Breast epithelium (tissue), 4 donors: Measurements from ENCODE around the gene KRTAP10-1. TPM values are rescaled to one million over a fixed set of nuclear protein-coding genes. Genes with fewer than 3 reads are reported as not detected.

ENCODE experiments used
- DNase-seq, 2 donors: peaks; one replicate each; pipeline ENCODE4 v3.0.0-alpha.2; 2019; ENCODE audit warnings: low spot score in 2 of 2
- H3K27ac ChIP-seq, 2 donors: fragments of 200-600 bp; sonication (generic) in 1 of 2; one replicate each; pipeline ENCODE4 v1.5.1; 2016 to 2019; ENCODE audit warnings: mild to moderate bottlenecking in 1 of 2
- H3K27me3 ChIP-seq, 2 donors: fragments of 200-600 bp; sonication (generic) in 1 of 2; one replicate each; pipeline versions ENCODE4 v1.5.1 to v1.6.0; 2017 to 2019; ENCODE audit warnings: control low read depth in 1 of 2, mild to moderate bottlenecking in 1 of 2
- H3K36me3 ChIP-seq: fragments of 200-600 bp; one replicate; pipeline ENCODE4 v1.5.1; 2019
- H3K4me1 ChIP-seq, 2 donors: fragments of 200-600 bp; sonication (generic); one replicate each; pipeline ENCODE4 v1.5.1; 2016 to 2019; ENCODE audit warnings: control low read depth in 1 of 2
- H3K4me3 ChIP-seq, 3 donors: fragments of 200-600 bp; sonication (generic); 1 replicate in 2 of 3; 2 replicates in 1 of 3; pipeline ENCODE4 v1.5.1; 2016 to 2019; ENCODE audit warnings: mild to moderate bottlenecking in 3 of 3, moderate library complexity in 2 of 3
- H3K9me3 ChIP-seq, 2 donors: fragments of 200-600 bp; sonication (generic) in 1 of 2; one replicate each; pipeline ENCODE4 v1.5.1; 2016 to 2019; ENCODE audit warnings: control low read depth in 1 of 2
- POLR2A ChIP-seq: fragments of 450-650 bp; IDR thresholded peaks from one replicate; pipeline ENCODE4 v1.6.1; 2016; ENCODE audit warnings: antibody characterized with exemption, mild to moderate bottlenecking, moderate library complexity
- POLR2AphosphoS5 ChIP-seq, 3 donors: sonication (generic); formaldehyde crosslinking; IDR thresholded peaks; one replicate each; pipeline ENCODE4 v1.6.1; 2017; ENCODE audit warnings: antibody characterized with exemption in 3 of 3
- intact Hi-C: fragments of 100-400 bp; cut with DNase I; formaldehyde crosslinking; loops from one replicate; pipeline ENCODE4 v1.15.1; 2023; ENCODE audit warnings: low total_unique reads
- total RNA-seq, 3 donors: library from RNA; depleted of rRNA; stranded (reverse); fragments of >200 nt; gene quantifications; one replicate each; pipeline ENCODE4 v1.1.0, GENCODE V29; 2016
- TF ChIP-seq, protein P1 (sequence below), 3 donors: fragments of 450-650 bp; IDR thresholded peaks; one replicate each; pipeline ENCODE4 v1.5.1; 2016 to 2017; ENCODE audit warnings: antibody characterized with exemption in 3 of 3, mild to moderate bottlenecking in 3 of 3, moderate library complexity in 3 of 3

Gene KRTAP10-1
- total RNA-seq, 3 donors from 2014 or later, result not detected

DNA sequence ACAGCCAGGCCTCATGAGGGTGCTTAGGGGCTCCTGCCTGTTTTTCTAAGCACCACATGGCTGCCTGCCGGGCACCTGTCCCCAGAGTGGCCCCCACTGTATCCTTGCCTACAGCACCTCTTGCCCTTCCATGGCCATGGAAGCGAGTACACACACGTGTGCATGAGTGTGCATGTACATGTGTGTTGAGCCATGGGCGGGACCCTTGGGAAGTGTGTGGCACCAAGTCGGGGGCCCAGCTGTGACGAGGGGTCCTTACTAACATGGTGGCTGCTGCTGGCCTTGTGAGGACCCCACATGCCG, 25.8 kb downstream of the KRTAP10-1 start:
- Histone ChIP-seq H3K4me3 (no peak overlapping the region), H3K36me3 (no peaks in the 10 kb centered on the region), H3K27me3 (peaks cover 0 to 4% of the 10 kb centered on the region in 2 donors), H3K27ac (no peak overlapping the region), H3K4me1 (no peaks in the 10 kb centered on the region), H3K9me3 (no peaks in the 10 kb centered on the region)
- DNase-seq, result no peak
- TF ChIP-seq POLR2AphosphoS5 (IDR thresholded peaks at IDR 0.05) (no peak), POLR2A (no peak)
- TF ChIP-seq, protein P1, sequence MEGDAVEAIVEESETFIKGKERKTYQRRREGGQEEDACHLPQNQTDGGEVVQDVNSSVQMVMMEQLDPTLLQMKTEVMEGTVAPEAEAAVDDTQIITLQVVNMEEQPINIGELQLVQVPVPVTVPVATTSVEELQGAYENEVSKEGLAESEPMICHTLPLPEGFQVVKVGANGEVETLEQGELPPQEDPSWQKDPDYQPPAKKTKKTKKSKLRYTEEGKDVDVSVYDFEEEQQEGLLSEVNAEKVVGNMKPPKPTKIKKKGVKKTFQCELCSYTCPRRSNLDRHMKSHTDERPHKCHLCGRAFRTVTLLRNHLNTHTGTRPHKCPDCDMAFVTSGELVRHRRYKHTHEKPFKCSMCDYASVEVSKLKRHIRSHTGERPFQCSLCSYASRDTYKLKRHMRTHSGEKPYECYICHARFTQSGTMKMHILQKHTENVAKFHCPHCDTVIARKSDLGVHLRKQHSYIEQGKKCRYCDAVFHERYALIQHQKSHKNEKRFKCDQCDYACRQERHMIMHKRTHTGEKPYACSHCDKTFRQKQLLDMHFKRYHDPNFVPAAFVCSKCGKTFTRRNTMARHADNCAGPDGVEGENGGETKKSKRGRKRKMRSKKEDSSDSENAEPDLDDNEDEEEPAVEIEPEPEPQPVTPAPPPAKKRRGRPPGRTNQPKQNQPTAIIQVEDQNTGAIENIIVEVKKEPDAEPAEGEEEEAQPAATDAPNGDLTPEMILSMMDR (IDR thresholded peaks at IDR 0.05), result no peak
- intact Hi-C loops, result no loop called here

DNA sequence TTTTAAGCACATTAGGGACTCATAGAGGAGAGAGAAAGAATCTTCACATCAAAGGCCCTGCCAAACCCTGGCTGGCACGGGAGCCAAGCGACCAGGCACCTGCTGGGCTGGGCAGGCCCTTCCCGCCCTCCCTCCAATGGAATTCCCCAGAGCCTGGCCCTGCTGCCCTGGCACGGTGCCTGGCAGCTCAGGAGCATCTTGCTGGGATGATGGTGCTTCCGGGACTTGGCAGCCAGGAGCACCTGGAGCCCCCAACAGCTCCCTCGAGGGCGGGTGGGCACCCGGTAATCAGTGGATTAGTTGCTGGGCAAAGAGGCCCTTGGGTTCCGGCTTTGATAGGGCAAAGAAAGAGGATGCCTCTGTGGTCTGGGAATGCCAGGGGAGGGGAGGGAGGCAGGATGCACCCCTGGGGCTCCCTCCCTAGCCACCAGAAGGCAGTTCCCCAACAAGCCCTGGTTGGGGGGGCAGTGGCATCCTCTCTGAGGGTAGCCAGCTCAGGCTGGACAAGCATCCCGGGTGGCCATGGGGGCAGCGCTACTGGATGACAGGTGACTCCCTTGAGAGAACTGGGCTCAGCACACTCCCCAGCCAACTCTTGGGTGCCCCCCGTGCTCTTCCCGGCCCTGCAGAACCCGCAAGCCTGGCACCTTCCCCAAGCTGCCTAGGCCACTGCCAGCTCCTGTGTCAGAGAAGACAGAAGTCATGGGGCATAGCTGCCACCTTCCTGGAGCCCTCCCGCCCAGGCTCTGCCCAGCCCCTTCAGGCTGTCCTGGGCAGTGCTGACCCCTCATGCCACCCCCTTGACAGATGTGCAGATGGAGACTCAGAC, 26.4 kb downstream of the KRTAP10-1 start:
- TF ChIP-seq, protein P1 (IDR thresholded peaks at IDR 0.05), result no peak
- TF ChIP-seq POLR2AphosphoS5 (IDR thresholded peaks at IDR 0.05), result no peak
- no peak for TF ChIP-seq POLR2A
- intact Hi-C loops, result no loop called here
- Histone ChIP-seq H3K4me1 (no peaks in the 10 kb centered on the region), H3K36me3 (no peaks in the 10 kb centered on the region), H3K27ac (no peak overlapping the region), H3K27me3 (peaks cover 4 to 5% of the 10 kb centered on the region in 2 donors), H3K4me3 (no peak overlapping the region), H3K9me3 (no peaks in the 10 kb centered on the region)
- DNase-seq, result no peak

DNA sequence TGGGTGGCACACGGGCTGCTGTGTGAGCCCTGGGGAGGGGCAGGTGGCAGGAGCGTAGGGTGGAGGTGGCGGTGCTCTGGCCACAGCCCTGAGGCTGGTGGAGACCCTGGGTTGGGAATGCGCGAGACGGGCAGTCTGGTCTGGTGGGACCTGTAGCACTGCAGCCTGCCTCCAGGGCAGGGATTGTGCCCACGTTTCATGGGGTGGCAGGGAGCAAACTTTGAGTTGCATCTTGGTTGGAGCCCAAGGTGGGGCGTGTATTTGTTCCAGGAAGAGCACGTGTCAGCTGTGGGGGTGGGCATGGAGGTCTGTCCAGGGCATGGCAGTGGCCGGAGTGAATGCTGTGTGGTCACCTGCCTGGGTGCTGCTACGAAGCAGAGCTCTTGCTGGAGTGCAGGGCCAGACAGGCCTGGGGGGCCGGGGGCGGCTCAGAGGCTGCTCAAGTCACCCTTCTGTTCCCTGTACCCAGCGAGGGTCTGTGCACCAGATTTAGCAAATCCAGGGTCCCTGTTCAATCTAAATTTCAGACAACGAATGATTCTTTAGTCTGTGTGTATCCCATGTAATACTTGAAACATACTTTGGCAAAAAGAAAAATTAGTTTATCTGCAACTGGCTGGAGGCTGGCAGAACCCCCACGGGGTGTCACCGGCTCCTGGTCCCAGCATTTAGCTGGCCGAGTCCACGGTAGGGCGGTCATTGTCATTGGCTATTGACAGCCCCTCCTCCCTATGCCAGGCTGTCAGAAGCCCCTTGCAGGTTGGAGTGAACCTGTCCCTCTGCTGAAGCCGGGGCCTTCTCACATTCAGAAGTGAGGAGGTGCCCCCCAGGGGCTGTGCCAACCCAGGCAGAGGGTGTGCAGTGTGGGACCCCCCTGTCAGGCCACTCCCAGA, 27.3 kb downstream of the KRTAP10-1 start:
- TF ChIP-seq POLR2AphosphoS5 (IDR thresholded peaks at IDR 0.05), result no peak
- TF ChIP-seq POLR2A, result no peak
- TF ChIP-seq, protein P1 (IDR thresholded peaks at IDR 0.05), result no peak

DNA sequence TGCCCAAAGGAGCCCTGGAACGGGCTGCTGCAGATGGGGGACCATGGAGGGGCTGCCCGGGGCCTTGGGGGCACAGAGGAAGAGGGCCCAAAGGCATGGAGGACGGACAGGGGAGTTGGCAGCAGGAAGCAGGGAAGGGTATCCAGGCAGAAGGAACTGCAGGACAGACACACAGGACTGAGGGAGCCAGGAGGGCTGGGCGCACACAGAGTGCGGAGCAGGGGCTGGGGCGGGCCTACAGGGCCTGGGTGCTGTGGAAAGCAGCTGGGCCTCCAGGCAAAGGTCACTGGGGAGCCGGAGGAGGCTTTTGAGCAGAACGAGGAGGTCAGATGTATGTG, 28.1 kb downstream of the KRTAP10-1 start:
- Histone ChIP-seq H3K4me3 (no peak overlapping the region), H3K27me3 (peaks cover 4 to 20% of the 10 kb centered on the region in 2 donors), H3K9me3 (no peaks in the 10 kb centered on the region), H3K36me3 (no peaks in the 10 kb centered on the region), H3K27ac (no peak overlapping the region), H3K4me1 (no peaks in the 10 kb centered on the region)
- intact Hi-C loops, result no loop called here
- DNase-seq, result no peak
- TF ChIP-seq POLR2A (no peak), POLR2AphosphoS5 (IDR thresholded peaks at IDR 0.05) (no peak)
- TF ChIP-seq, protein P1 (IDR thresholded peaks at IDR 0.05), result no peak

More for the DNA sequence above, 27.3 kb downstream of the KRTAP10-1 start:
- Histone ChIP-seq H3K27ac (no peak overlapping the region), H3K27me3 (peaks cover 4 to 14% of the 10 kb centered on the region in 2 donors), H3K9me3 (no peaks in the 10 kb centered on the region), H3K36me3 (no peaks in the 10 kb centered on the region), H3K4me3 (no peak overlapping the region), H3K4me1 (no peaks in the 10 kb centered on the region)
- intact Hi-C loops, result no loop called here
- no peak for DNase-seq
